ENCODE measurements around the gene CCSER2.

GRCh38 chr10:84288151-84288550 lies 40.2 kb upstream of the CCSER2 start:
- TF ChIP-seq CTCF (conservative IDR thresholded peaks at IDR 0.05; ENCODE audit: low read length) (no peak), EZH2phosphoT487 (IDR thresholded peaks at IDR 0.05; ENCODE audit: borderline replicate concordance) (no peak)

All from Loucy (cell line).